ENCODE results near the gene PDE10A.

- no peak for TF ChIP-seq CTCF (IDR thresholded peaks at IDR 0.05)
- no peak for TF ChIP-seq POLR2A (IDR thresholded peaks at IDR 0.05)
- no peak for TF ChIP-seq EP300 (IDR thresholded peaks at IDR 0.05)
Measured at GRCh38 chr6:165456286-165456685, 206.8 kb downstream of the PDE10A start.

All from ovary (tissue), 3 donors.